Measurements from ENCODE around the gene GLCCI1. TPM values are rescaled to one million over a fixed set of nuclear protein-coding genes. Genes with fewer than 3 reads are reported as not detected.

The GLCCI1 gene
- total RNA-seq, 4 donors from 2014 or later: 1.9 to 15.7 (median 11.8) TPM

GRCh38 chr7:8015100-8015745 lies 46.6 kb downstream of the GLCCI1 start:
- Histone ChIP-seq H3K27ac (no peak overlapping the region), H3K4me3 (no peak overlapping the region), H3K27me3 (no peaks in the 10 kb centered on the region), H3K4me1 (no peaks in the 10 kb centered on the region), H3K36me3 (no peaks in the 10 kb centered on the region), H3K9me3 (no peaks in the 10 kb centered on the region)
- intact Hi-C loops (cut with DNase I; ENCODE audit: low total_unique reads) (no loop called here), in situ Hi-C loops (cut with MboI; ENCODE audit: low pct_ligation_motif_present in 1 of 4, low pct_unique_long_range_greater_than_20kb in 1 of 4, low sequenced_read_pairs in 3 of 4) (no loop called here)
- 75 to 100% methylated on average over 1 of the region's 1 CpG for WGBS, 2 donors (ENCODE audit: low coverage in 1 of 2)
- TF ChIP-seq POLR2AphosphoS5 (IDR thresholded peaks at IDR 0.05): no peak
- TF ChIP-seq EP300 (IDR thresholded peaks at IDR 0.05; ENCODE audit: low read depth): no peak
- TF ChIP-seq CTCF (IDR thresholded peaks at IDR 0.05): no peak
- TF ChIP-seq POLR2A (IDR thresholded peaks at IDR 0.05): no peak
- no peak for DNase-seq

GRCh38 chr7:8015746-8016120 lies 47.1 kb downstream of the GLCCI1 start:
- Histone ChIP-seq H3K4me1 (no peaks in the 10 kb centered on the region), H3K9me3 (no peaks in the 10 kb centered on the region), H3K36me3 (no peaks in the 10 kb centered on the region), H3K4me3 (no peak overlapping the region), H3K27me3 (no peaks in the 10 kb centered on the region), H3K27ac (no peak overlapping the region)
- TF ChIP-seq EP300 (IDR thresholded peaks at IDR 0.05; ENCODE audit: low read depth): no peak
- no peak for TF ChIP-seq CTCF (IDR thresholded peaks at IDR 0.05)
- no peak for TF ChIP-seq POLR2AphosphoS5 (IDR thresholded peaks at IDR 0.05)
- no peak for TF ChIP-seq POLR2A (IDR thresholded peaks at IDR 0.05)
- in situ Hi-C loops (cut with MboI; ENCODE audit: low pct_ligation_motif_present in 1 of 4, low pct_unique_long_range_greater_than_20kb in 1 of 4, low sequenced_read_pairs in 3 of 4) (no loop called here), intact Hi-C loops (cut with DNase I; ENCODE audit: low total_unique reads) (no loop called here)
- WGBS, 2 donors (ENCODE audit: low coverage in 1 of 2): 93 to 98% methylated on average over 4 of the region's 4 CpGs
- DNase-seq: no peak

GRCh38 chr7:8017423-8017822 lies 48.8 kb downstream of the GLCCI1 start:
- in situ Hi-C loops (cut with MboI; ENCODE audit: low pct_ligation_motif_present in 1 of 4, low pct_unique_long_range_greater_than_20kb in 1 of 4, low sequenced_read_pairs in 3 of 4): no loop called here
- no peaks in the 10 kb centered on the region for H3K9me3 ChIP-seq
- intact Hi-C loops (cut with DNase I; ENCODE audit: low total_unique reads): no loop called here
- no peak overlapping the region for H3K4me3 ChIP-seq
- DNase-seq: no peak
- H3K36me3 ChIP-seq: no peaks in the 10 kb centered on the region
- no peak overlapping the region for H3K27ac ChIP-seq
- WGBS, 2 donors (ENCODE audit: low coverage in 1 of 2): 84% methylated on average over 1 of the region's 1 CpG; no CpG with 5 or more reads in 1 of the 2 donors
- no peaks in the 10 kb centered on the region for H3K27me3 ChIP-seq
- TF ChIP-seq EP300 (IDR thresholded peaks at IDR 0.05; ENCODE audit: low read depth): no peak
- no peaks in the 10 kb centered on the region for H3K4me1 ChIP-seq

GRCh38 chr7:8018961-8019360 lies 50.4 kb downstream of the GLCCI1 start:
- intact Hi-C loops (cut with DNase I; ENCODE audit: low total_unique reads): no loop called here

More at GRCh38 chr7:8018961-8019360, 50.4 kb downstream of the GLCCI1 start:
- no peaks in the 10 kb centered on the region for H3K27me3 ChIP-seq
- H3K4me3 ChIP-seq: no peak overlapping the region
- no peaks in the 10 kb centered on the region for H3K36me3 ChIP-seq
- TF ChIP-seq CTCF (IDR thresholded peaks at IDR 0.05): no peak
- TF ChIP-seq POLR2A (IDR thresholded peaks at IDR 0.05): no peak
- no peak for TF ChIP-seq POLR2AphosphoS5 (IDR thresholded peaks at IDR 0.05)
- no peak for TF ChIP-seq EP300 (IDR thresholded peaks at IDR 0.05; ENCODE audit: low read depth)
- in situ Hi-C loops (cut with MboI; ENCODE audit: low pct_ligation_motif_present in 1 of 4, low pct_unique_long_range_greater_than_20kb in 1 of 4, low sequenced_read_pairs in 3 of 4): no loop called here
- WGBS, 2 donors (ENCODE audit: low coverage in 1 of 2): 68 to 88% methylated on average over 1 of the region's 1 CpG
- no peaks in the 10 kb centered on the region for H3K9me3 ChIP-seq
- DNase-seq: no peak
- no peaks in the 10 kb centered on the region for H3K4me1 ChIP-seq
- no peak overlapping the region for H3K27ac ChIP-seq

Data from transverse colon (tissue), 4 donors.